Activated CD4-positive, CD25-positive, alpha-beta regulatory T cell (primary cell): ENCODE measurements around the gene PGA5.

Source experiments
- DNase-seq, 4 experiments: peaks; one replicate each; lab custom pipeline; 2025; lab: John Stamatoyannopoulos, UW

The PGA5 gene

GRCh38 chr11:61294717-61295595 lies 54.0 kb downstream of the PGA5 start, which contains the start of gene VWCE:
Gene VWCE (minus strand): TSS chr11:61295316. CDS start chr11:61295037, 279 bp downstream.
- DNase-seq, result peak; percentile 35 to 47 (median 39)

- DNase-seq, result no peak
These were observed 54.6 kb downstream of the PGA5 start for GRCh38 chr11:61295596-61295926.

DNA sequence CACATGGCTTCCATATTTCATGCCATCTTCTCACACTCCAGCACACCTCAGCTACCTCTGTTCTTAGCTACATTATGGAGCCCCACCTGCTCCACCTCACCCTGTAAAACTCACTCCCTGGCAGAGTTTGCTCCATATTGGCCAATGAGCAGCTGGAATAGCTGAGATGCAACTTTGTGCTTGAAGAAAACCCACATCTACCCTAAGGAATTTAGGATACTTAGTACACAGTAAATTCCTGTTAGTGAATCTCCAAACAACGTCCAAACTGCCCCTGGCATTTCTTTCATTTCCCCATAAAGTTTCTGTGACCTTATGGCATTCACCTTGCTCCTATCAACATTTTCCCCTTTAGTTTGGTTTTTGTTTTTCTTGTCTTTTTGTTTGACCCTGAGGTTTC lies 56.4 kb downstream of the PGA5 start:
- no peak for DNase-seq

- DNase-seq, result no peak
These were observed 56.8 kb downstream of the PGA5 start for GRCh38 chr11:61297746-61298145.

DNA sequence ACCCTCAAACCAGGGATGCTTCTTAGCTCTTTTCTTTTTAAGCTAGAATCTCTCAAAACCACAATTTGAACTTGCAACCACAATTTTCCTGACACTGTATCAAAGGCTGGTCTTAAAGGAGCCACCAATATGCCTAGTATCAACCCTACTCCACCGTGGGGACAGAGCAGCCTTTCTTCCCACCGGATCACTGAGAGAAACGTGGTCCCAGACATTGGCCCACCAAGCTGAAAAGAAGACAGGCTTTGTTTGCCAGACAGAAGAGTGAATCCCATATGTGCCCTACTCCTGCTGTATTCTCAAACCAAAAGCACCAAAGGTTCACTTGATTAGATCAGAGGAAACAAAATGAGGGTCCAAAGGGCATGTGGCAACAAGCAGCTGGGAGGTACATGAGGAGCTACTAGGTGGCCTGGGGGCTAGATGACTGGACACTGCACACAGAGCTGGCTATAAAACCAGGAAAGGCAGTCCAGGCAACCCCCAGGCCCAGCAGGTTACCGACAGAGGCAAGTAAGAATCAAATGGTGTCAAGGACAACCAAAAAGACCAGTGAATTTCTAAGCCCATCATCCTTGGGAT lies 57.8 kb downstream of the PGA5 start:
- DNase-seq, result no peak
